Neural cell (in vitro differentiated cells): Measurements from ENCODE around the gene NOS1AP. TPM values are rescaled to one million over a fixed set of nuclear protein-coding genes. Genes with fewer than 3 reads are reported as not detected.

Experiments
- H2AFZ ChIP-seq: fragments of 200-600, 300-800 bp; sonication (generic), shearing (Covaris generic); 2 replicates; pipeline ENCODE4 v1.6.0; 2014; ENCODE audit warnings: low read depth, mild to moderate bottlenecking, antibody characterized with exemption, low read length, moderate library complexity
- H3F3A ChIP-seq: fragments of 200-600 bp; shearing (Covaris generic); 2 replicates; pipeline ENCODE4 v1.6.1; 2016; ENCODE audit warnings: mild to moderate bottlenecking, moderate library complexity, mixed read lengths, antibody characterized with exemption, low read length; ENCODE audit not compliant: insufficient read depth, poor library complexity, severe bottlenecking
- H3K27ac ChIP-seq: fragments of 200-600, 300-800 bp; sonication (generic), shearing (Covaris generic); 2 replicates; pipeline ENCODE4 v1.5.1; 2014; ENCODE audit warnings: mild to moderate bottlenecking, low read length, moderate library complexity
- H3K27me3 ChIP-seq: fragments of 300-800, 200-600 bp; sonication (generic), shearing (Covaris generic); 2 replicates; pipeline ENCODE4 v1.6.0; 2014; ENCODE audit warnings: mild to moderate bottlenecking, low read depth, low read length, moderate library complexity; ENCODE audit not compliant: insufficient read depth
- H3K36me3 ChIP-seq: fragments of 300-800, 200-600 bp; sonication (generic), shearing (Covaris generic); 2 replicates; pipeline ENCODE4 v1.5.1; 2014; ENCODE audit warnings: mild to moderate bottlenecking, antibody characterized with exemption, low read length, moderate library complexity; ENCODE audit not compliant: insufficient read depth
- H3K4me2 ChIP-seq: fragments of 300-800, 200-600 bp; sonication (generic), shearing (Covaris generic); 2 replicates; pipeline ENCODE4 v1.6.0; 2014; ENCODE audit warnings: mild to moderate bottlenecking, low read length
- H3K4me3 ChIP-seq: fragments of 300-800, 200-600 bp; sonication (generic), shearing (Covaris generic); 2 replicates; pipeline ENCODE4 v1.5.1; 2014; ENCODE audit warnings: mild to moderate bottlenecking, low read length, moderate library complexity
- H3K79me2 ChIP-seq: fragments of 200-600 bp; shearing (Covaris generic); replicated peaks from 2 replicates; pipeline ENCODE4 v1.6.0; 2014; ENCODE audit warnings: mild to moderate bottlenecking, low read length, moderate library complexity; ENCODE audit not compliant: insufficient read depth
- H3K9ac ChIP-seq: fragments of 300-800, 200-600 bp; sonication (generic), shearing (Covaris generic); 2 replicates; pipeline ENCODE4 v1.6.1; 2016; ENCODE audit warnings: mild to moderate bottlenecking, low read length, mixed read lengths
- H3K9me2 ChIP-seq: fragments of 200-600 bp; shearing (Covaris generic); 2 replicates; pipeline ENCODE4 v1.6.1; 2016; ENCODE audit warnings: mild to moderate bottlenecking, low read length, mixed read lengths; ENCODE audit not compliant: insufficient read depth
- H3K9me3 ChIP-seq: fragments of 200-600, 300-800 bp; sonication (generic), shearing (Covaris generic); 2 replicates; pipeline ENCODE4 v1.6.1; 2016; ENCODE audit warnings: mild to moderate bottlenecking, mixed run types, low read length, moderate library complexity, mixed read lengths
- H4K20me1 ChIP-seq: fragments of 200-600 bp; shearing (Covaris generic); 2 replicates; pipeline ENCODE4 v1.6.1; 2016; ENCODE audit warnings: mild to moderate bottlenecking, mixed run types; ENCODE audit not compliant: insufficient read depth
- CTCF ChIP-seq: fragments of 450-650 bp; IDR thresholded peaks from 2 replicates; pipeline ENCODE4 v1.5.1; 2014; ENCODE audit warnings: antibody characterized with exemption, mild to moderate bottlenecking, moderate library complexity; ENCODE audit not compliant: poor library complexity, severe bottlenecking
- EP300 ChIP-seq: fragments of 450-650 bp; conservative IDR thresholded peaks from 2 replicates; pipeline ENCODE4 v1.6.1; 2014; ENCODE audit warnings: antibody characterized with exemption, mild to moderate bottlenecking, moderate library complexity; ENCODE audit not compliant: poor library complexity, severe bottlenecking
- EZH2 ChIP-seq: fragments of 200-600, 300-800 bp; shearing (Covaris generic), sonication (generic); IDR thresholded peaks from 2 replicates; pipeline ENCODE4 v1.6.1; 2014; ENCODE audit warnings: antibody characterized with exemption, low read length, borderline replicate concordance, mild to moderate bottlenecking; ENCODE audit not compliant: insufficient read depth, poor library complexity, severe bottlenecking
- MXI1 ChIP-seq: fragments of 450-650 bp; conservative IDR thresholded peaks from 2 replicates; pipeline ENCODE4 v1.6.1; 2014; ENCODE audit warnings: antibody characterized with exemption, mild to moderate bottlenecking; ENCODE audit not compliant: poor library complexity, severe bottlenecking
- POLR2AphosphoS5 ChIP-seq: IDR thresholded peaks from 2 replicates; pipeline ENCODE4 v1.6.1; 2012
- RAD21 ChIP-seq: fragments of 450-650 bp; conservative IDR thresholded peaks from 2 replicates; pipeline ENCODE4 v1.6.1; 2014; ENCODE audit warnings: antibody characterized with exemption, mild to moderate bottlenecking, moderate library complexity
- REST ChIP-seq: IDR thresholded peaks from 2 replicates; pipeline ENCODE4 v1.6.1; 2012; ENCODE audit warnings: borderline replicate concordance
- SMC3 ChIP-seq: fragments of 450-650 bp; conservative IDR thresholded peaks from 2 replicates; pipeline ENCODE4 v1.6.1; 2014; ENCODE audit warnings: antibody characterized with exemption, mild to moderate bottlenecking, moderate library complexity; ENCODE audit not compliant: poor library complexity
- TAF1 ChIP-seq: IDR thresholded peaks from 2 replicates; pipeline ENCODE4 v1.6.1; 2012; ENCODE audit warnings: low read depth
- polyA plus RNA-seq: library from polyadenylated mRNA; depleted of rRNA; stranded (reverse); fragments of >200 nt; gene quantifications from 2 replicates; pipeline ENCODE4 v1.2.3, GENCODE V29; 2014

The NOS1AP gene
- polyA plus RNA-seq, 1 donor from 2014 or later, result 5.3 TPM

- no peaks in the 10 kb centered on the region for H3K9me2 ChIP-seq
- TF ChIP-seq CTCF (no peak), EP300 (no peak), REST (no peak), RAD21 (no peak), TAF1 (no peak), EZH2 (no peak), SMC3 (no peak), MXI1 (no peak), POLR2AphosphoS5 (no peak)
- H3K4me3 ChIP-seq, result no peak overlapping the region
- H2AFZ ChIP-seq, result no peak overlapping the region
- H3F3A ChIP-seq, result no peaks in the 10 kb centered on the region
- H4K20me1 ChIP-seq, result no peaks in the 10 kb centered on the region
- H3K27ac ChIP-seq, result no peak overlapping the region
- peaks cover 10% of the 10 kb centered on the region for H3K79me2 ChIP-seq
- H3K9me3 ChIP-seq, result no peaks in the 10 kb centered on the region
- no peak overlapping the region for H3K4me2 ChIP-seq
- no peaks in the 10 kb centered on the region for H3K27me3 ChIP-seq
- H3K36me3 ChIP-seq, result no peaks in the 10 kb centered on the region
- no peak overlapping the region for H3K9ac ChIP-seq
Observed at GRCh38 chr1:162210196-162210595, 140.7 kb downstream of the NOS1AP start.

DNA sequence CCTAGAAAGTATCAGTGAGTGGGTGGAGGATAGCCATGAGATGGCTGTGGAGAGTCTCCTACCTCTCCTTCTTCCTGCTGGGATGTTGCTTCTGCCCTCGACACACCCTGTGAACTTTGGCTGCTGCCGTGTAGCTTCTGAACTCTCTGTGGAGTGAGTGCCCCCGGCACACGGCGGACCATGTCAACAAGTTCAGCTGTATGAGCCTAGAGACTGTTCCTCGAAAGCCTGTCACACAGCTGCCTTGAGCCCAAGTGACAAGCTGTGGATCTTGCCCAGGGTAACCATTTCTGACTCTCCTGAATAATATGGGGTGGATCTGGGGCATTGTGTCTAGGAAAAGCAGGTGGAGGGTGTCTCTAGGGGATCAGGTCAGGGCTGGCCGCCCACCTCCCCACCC, 143.2 kb downstream of the NOS1AP start:
- TF ChIP-seq CTCF, result no peak
- no peak for TF ChIP-seq MXI1
- TF ChIP-seq POLR2AphosphoS5, result no peak
- no peak for TF ChIP-seq RAD21
- no peak for TF ChIP-seq REST
- TF ChIP-seq EZH2, result no peak
- TF ChIP-seq EP300, result no peak
- Histone ChIP-seq H4K20me1 (no peaks in the 10 kb centered on the region), H3K36me3 (no peaks in the 10 kb centered on the region), H2AFZ (no peak overlapping the region), H3K4me3 (no peak overlapping the region), H3F3A (no peaks in the 10 kb centered on the region), H3K4me2 (no peak overlapping the region), H3K79me2 (peaks cover 15% of the 10 kb centered on the region), H3K27ac (no peak overlapping the region), H3K9me3 (no peaks in the 10 kb centered on the region), H3K9me2 (no peaks in the 10 kb centered on the region), H3K9ac (no peak overlapping the region), H3K27me3 (no peaks in the 10 kb centered on the region)
